Skin of body (tissue), 2 donors: ENCODE results near the gene PABPC1L2B. TPM values are rescaled to one million over a fixed set of nuclear protein-coding genes. Genes with fewer than 3 reads are reported as not detected.
"Not testable (repeated sequence)": the region's sequence is repeated elsewhere in the genome, so short reads cannot be mapped to it uniquely, and the experiment has no call there.

Experiments
- DNase-seq: peaks from one replicate; lab custom pipeline; 2025; lab: John Stamatoyannopoulos, UW
- total RNA-seq: library from RNA; depleted of rRNA; stranded (reverse); fragments of >200 nt; gene quantifications from one replicate; pipeline ENCODE4 v1.2.3, GENCODE V29; 2014

Gene PABPC1L2B
- total RNA-seq, result not detected

DNA sequence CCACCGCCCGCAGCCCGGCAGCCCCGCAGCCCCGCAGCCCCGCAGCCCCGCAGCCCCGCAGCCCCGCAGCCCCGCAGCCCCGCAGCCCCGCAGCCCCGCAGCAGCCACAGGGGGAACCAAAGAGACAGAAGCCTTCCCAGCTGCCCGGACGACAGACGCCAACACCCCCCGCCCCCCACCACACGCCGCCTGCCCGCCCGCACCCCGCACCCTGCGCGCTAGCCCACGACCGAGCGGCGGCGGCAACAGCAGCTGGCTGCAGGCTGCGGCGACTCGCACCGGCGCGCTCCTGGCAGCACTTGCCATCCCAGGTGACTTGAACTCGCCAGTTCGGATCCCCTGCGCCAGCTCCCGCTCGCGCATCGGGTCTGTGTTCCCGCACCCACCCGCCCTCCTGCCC is at the start of gene PABPC1L2B:
Gene PABPC1L2B, plus strand, starts transcription at position 207 of the 400 bp plus-strand sequence. CDS start 704 bp downstream, outside the sequence.
- not testable (repeated sequence) for DNase-seq

DNA sequence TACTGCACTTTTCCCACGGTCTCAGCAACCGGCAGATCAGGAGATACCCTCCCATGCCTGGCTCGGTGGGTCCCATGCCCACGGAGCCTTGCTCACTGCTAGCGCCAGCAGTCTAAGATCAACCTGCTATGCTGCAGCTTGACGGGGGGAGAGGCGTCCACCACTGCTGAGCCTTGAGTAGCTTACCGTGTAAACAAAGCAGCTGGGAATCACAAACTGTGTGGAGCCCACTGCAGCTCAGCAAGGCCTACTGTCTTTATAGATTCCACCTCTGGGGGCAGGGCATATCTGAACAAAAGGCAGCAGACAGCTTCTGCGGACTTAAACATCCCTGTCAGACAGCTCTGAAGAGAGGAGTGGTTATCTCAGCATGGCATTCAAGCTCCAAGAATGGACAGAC is 42.8 kb upstream of the PABPC1L2B start:
- DNase-seq, result not testable (repeated sequence)

DNA sequence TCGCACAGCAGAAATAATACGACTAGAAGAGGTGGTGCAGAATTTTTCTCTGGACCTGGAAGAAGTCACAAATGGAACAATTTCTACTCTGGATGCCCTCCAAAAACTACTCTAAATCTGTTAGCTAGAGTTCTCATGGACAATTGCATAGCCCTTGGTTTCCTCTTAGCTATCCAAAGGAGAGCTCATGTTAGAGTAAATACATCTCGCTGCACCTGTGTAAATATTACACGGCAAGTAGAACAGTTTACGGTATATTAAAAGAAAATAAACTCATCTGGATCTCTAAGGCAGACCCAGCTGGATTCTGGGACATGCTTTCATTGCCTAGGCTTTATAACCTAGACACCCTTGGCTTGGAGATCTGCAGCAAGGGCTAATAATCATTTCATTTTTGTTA is 30.9 kb upstream of the PABPC1L2B start:
- not testable (repeated sequence) for DNase-seq

DNA sequence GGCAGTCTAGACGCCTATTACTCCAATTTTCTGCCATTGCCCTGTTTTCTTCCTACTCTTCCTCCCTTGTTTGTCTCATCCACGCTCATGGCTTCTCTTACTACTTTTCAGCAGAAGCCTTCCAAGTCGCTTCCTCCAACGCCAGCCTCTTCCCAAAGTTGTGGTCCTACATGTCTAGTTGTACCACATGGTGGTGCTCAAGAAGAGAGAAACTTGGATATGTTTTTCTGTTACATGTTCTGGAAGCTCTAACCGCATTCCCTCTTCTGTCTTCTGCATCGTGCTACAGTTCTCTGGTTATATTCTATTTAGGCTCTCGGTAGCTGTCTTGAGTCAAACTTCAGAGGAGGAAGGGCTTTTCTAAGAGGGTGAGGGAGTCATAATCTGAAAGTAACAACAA is 27.9 kb upstream of the PABPC1L2B start:
- DNase-seq, result not testable (repeated sequence)

DNA sequence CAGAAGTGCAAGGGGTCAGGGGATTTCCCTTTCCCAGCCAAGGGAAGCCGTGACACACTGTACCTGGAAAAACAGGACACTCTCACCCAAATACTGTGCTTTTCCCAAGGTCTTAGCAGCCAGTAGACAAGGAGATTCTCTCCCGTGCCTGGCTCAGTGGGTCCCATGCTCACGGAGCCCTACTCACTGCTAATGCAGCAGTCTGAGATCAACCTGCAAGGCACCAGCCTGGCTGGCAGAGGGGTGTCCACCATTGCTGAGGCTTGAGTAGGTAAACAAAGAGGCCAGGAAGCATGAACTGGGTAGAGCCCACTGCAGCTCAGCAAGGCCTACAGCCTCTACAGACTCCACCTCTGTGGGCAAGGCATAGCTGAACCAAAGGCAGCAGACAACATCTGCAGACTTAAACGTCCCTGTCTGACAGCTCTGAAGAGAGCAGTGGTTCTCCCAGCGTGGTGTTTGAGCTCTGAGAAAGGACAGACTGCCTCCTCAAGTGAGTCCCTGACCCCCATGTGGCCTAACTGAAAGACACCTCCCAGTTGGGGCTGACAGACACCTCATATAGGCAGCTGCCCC is 21.8 kb upstream of the PABPC1L2B start:
- DNase-seq, result not testable (repeated sequence)

DNA sequence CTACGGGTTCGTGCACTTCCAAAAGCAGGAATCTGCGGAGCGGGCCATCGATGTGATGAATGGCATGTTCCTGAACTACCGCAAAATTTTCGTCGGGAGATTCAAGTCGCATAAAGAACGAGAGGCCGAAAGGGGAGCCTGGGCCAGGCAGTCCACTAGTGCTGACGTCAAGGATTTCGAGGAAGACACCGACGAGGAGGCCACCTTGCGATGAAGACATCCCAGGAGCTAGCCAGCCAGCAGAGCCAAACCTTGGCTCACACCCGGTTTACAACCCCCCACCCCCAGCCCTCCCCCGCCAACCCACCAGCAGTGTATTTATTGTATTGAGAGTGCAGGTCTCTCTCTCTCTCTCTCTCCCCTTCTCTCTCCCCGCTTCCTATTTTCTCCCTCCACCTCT is 1.3 kb downstream of the PABPC1L2B start:
- DNase-seq, result not testable (repeated sequence)

DNA sequence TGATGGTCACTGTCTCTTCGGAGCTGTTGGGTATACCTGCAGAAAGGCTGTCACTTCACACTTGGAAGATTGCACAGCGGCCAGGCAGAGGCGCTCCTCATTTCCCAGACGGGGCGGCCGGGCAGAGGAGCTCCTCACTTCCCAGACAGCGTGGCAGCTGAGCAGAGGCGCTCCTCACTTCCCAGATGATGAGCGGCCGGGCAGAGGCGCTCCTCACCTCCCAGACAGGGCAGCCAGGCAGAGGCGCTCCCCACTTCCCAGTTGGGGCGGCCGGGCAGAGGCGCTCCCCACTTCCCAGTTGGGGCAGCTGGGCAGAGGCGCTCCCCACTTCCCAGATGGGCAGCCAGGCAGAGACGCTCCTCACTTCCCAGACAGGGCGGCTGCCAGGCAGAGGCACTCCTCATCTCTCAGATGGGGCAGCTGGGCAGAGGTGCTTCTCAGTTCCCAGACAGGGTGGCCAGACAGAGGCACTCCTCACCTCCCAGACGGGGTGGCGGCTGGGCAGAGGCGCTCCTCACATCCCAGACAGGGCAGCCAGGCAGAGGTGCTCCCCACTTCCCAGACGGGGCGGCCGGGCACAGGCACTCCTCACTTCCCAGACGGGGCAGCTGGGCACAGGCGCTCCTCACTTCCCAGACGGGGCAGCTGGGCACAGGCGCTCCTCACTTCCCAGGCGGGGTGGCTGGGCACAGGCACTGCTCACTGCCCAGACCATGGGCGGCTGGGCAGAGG is 18.8 kb downstream of the PABPC1L2B start:
- DNase-seq, result no peak

DNA sequence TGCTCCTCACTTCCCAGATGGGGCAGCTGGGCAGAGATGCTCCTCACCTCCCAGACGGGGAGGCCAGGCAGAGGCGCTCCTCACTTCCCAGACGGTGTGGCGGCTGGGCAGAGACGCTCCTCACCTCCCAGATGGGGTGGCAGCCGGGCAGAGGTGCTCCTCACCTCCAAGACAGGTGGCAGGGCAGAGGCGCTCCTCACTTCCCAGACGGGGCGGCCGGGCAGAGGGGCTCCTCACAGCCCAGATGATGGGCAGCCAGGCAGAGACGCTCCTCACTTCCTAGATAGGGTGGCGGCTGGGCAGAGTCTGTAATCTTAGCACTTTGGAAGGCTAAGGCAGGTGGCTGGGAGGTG is 19.3 kb downstream of the PABPC1L2B start:
- not testable (repeated sequence) for DNase-seq

DNA sequence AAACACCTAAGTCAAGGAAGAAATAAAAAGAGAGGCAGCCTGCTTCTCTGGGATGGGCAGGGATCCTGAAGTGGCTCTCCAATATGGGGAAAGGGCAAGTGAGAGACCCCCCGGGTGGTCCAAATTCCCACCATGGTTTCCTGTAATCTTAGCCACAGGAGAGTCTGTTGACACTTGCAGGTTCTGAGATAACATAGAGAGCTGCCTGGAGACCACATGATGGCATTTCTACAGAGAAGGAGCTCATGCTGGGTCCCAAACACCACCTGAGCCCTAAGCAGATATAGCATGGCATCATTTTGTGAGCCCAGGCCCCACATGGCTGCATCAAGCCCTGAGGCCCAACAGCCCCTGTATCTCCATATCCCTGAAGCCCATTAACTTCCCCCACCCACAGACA is 26.1 kb downstream of the PABPC1L2B start:
- DNase-seq, result no peak

Other genes with a start within 250 kb of the PABPC1L2B start
- gene DMRTC1B, start 226.0 kb upstream of the PABPC1L2B start, total RNA-seq, result not detected
- gene FAM236B, start 220.3 kb upstream of the PABPC1L2B start, total RNA-seq, result not detected
- not detected for gene FAM236D, start 194.7 kb upstream of the PABPC1L2B start, total RNA-seq
- not detected for gene FAM236C, start 90.3 kb upstream of the PABPC1L2B start, total RNA-seq
- not detected for gene FAM236A, start 64.7 kb upstream of the PABPC1L2B start, total RNA-seq
- not detected for gene DMRTC1, start 59.1 kb upstream of the PABPC1L2B start, total RNA-seq
- not detected for gene PABPC1L2A, start 76.6 kb downstream of the PABPC1L2B start, total RNA-seq
- 1.3 TPM for gene NAP1L2, start 211.9 kb downstream of the PABPC1L2B start, total RNA-seq